ENCODE data around the gene SHISA9. TPM values are rescaled to one million over a fixed set of nuclear protein-coding genes. Genes with fewer than 3 reads are reported as not detected.
"Not testable (repeated sequence)": the region's sequence is repeated elsewhere in the genome, so short reads cannot be mapped to it uniquely, and the experiment has no call there.

Gene SHISA9
- 0.06 TPM in 1 of 2 replicates, not detected in the other for total RNA-seq (2014; rRNA removed; shearing (Covaris generic))

DNA sequence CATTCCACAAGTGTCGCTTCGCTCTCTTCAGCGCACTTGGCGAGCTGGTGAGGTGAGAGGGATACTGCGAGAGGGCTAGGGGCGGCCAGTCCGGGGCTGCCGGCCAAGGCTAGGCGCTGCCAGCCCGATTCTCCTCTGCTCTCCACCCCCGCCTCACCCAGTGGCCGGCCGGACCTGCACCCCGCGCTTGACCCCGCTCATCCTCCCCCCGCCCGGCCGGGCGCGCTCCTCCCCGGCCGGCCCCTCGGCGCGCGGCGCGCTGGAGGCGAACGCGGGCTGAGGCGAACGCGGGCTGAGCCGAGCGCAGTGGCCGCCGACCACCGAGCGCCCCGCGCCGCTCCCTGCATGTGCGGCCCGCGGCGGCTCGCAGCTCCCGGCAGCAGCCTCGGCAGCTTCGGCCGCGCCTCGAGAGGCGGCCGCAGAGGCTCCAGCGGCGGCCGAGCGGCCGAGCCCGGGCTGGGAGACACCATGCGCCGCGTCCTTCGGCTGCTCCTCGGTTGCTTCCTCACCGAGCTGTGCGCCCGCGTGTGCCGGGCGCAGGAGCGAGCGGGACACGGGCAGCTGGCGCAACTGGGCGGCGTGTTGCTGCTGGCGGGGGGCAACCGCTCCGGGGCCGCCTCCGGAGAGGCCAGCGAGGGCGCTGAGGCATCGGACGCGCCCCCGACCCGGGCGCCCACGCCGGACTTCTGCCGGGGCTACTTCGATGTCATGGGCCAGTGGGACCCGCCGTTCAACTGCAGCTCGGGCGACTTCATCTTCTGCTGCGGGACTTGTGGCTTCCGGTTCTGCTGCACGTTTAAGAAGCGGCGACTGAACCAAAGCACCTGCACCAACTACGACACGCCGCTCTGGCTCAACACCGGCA lies at the start of gene SHISA9:
SHISA9 (plus strand) TSS at position 2 of the 865 bp plus-strand sequence.
- DNase-seq (ENCODE audit: low spot score) = no peak

DNA sequence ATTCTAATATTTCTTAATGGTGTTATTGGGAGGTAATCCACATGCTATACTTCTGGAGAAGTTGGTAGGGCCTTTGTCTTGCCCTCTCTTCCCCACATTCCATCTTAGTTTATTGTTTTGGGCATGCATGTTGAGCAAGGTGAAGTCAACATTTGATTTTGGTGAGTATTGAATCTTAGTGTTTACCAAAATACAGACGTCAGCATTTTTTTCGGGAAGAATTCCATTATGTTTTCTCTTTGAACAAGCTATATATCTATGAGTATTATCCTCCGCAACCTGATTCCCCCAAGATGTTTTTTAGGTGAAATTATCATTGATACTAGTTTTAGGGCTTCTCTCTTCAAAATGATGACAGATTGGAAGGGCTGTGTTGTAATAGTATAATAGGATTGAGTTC lies 47.4 kb upstream of the SHISA9 start:
- DNase-seq (ENCODE audit: low spot score) = no peak

DNA sequence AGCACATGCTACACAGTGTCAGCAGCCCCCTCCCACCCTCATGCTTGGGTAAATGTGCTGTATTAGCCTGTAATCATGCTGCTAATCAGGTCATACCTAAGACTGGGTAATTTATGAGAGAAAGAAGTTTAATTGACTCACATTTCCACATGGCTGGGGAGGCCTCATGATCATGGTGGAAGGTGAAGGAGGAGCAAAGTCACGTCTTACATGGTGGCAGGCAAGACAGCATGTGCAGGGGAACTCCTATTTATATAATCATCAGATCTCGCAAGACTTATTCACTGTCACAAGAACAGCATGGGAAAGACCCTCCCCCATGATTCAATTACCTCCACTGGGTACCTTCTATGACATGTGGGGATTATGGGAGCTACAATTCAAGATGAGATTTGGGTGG lies 44.0 kb upstream of the SHISA9 start:
- DNase-seq (ENCODE audit: low spot score) = not testable (repeated sequence)

DNA sequence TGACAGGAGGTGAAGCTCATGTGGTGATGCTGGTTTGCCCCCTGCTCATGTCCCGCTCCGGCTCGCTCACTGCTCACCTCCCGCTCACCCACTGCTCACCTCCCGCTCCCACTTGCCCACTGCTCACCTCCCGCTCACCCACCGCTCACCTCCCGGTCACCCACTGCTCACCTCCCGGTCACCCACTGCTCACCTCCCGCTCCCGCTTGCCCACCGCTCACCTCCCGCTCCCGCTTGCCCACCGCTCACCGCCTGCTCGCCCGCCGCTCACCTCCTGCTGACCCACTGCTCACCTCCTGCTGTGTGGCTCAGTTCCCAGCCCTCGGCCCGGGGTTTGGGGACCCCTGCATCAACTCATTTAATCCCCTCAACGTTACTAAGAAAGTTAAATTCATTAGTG lies 39.1 kb upstream of the SHISA9 start:
- no peak for DNase-seq (ENCODE audit: low spot score)

DNA sequence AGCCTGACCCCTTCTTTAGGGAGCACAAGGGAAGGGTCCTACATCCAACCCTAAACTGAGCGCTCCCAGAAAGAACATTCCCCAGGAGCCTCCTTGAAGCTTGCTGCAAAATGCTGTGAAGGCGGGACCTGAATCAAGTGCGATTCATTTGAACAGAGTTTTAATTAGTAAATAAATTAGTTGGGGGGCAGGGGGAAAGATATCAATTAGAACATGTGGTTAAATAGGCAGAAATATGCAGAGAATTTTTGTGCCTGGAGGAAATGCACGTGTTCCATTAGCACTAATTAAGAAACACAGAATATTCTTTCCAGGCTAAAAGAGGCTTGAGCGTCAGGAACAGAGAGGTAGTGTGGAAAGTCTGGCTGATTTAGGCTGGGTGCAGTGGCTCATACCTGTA lies 38.5 kb upstream of the SHISA9 start:
- no peak for DNase-seq (ENCODE audit: low spot score)

DNA sequence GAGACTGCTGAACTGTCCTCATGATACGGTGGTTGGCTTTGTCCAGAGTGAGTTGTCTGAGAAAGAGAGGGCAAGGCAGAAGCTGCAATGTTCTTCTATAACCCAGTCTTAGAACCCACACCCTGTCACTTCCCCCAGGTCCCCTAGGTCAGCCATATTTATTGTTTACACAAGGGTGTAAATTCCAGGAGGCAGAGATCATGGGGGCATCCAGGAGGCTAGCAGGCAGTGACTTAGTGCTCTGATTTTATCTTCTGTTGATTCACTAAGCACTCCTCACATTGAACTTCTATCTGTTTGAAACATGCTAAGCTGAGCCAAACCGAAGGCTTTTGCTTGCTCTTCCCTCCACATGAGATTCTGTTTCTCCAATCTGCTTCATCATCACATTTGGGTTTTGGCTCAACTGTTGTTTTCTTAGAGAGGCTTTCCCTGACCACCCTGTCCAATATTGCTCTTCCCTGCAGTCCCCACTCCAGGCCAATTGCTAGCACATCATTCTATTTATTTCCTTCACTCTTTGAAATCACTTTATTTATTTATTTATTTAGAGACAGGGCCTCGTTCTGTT lies 34.3 kb upstream of the SHISA9 start:
- no peak for DNase-seq (ENCODE audit: low spot score)

DNA sequence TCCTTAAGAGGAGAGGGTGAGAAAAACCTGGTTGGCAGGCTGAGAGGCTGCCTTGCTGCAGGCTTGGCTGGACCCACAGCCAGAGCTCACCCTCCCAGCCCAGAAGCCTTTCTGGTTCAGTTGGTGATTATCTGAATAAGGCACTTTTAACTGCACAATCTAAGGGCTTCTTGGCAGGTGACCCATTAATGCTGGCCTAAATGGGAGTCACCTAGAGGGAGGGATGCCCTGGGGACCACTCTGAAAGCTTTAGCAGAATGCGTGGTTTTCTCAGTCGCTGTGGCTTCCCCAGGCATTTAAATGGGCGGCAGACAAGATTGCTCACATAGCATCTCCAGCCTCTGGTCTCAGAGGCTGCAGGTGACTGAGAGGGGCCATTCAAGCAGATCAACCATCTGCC lies 33.2 kb upstream of the SHISA9 start:
- no peak for DNase-seq (ENCODE audit: low spot score)

DNA sequence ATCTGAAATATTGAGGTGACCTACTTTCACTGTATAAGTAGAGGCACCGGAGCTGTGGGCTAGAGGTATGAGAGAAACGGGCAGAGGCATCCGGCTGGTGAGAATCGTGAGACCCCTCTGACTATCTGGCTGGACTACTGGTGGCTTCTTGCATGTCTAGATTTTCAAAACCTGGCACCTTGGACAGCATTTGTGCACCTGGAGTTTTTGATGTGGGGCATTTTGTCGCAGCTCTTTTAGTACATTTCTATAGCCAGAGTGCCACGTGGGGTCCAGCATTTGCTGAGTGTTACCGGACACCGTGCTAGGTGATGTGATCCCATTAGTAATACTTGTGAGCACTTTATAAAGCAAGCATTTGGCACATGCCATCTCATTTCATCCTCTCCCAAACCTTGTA lies 32.6 kb upstream of the SHISA9 start:
- no peak for DNase-seq (ENCODE audit: low spot score)

DNA sequence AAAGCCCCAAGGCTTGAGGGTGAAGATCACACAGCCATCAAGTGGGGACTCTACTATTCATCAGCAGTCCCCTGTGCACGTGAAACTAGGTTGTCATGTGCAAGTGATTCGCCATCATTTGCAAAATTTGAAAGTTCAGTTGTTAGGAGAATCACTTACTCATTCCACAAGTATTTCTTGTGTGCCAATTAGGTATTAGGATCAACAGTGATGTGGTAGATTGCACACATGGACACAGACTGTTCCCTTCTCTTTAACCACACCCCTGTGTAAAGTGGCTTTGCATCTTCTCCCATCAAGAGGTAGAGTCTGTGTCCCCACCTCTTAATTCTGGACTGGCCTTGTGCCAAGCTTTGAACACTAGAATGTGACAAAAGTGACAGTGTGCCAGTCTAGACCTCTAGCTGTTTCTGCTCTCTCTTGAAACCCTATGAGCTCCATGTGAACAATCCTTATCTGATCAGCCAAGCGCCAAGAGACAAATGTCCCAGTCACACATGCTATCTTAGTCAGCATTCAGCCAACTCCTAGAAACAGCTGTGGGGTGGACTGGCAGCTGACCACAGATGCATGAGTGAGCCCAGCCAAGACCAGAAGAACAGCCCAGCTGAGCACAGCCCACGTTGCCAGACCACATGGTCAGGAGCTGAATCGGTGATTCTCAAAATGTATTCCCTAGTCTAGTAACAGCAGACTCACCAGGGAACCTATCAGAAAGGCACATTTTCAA lies 31.5 kb upstream of the SHISA9 start:
- DNase-seq (ENCODE audit: low spot score) = no peak

DNA sequence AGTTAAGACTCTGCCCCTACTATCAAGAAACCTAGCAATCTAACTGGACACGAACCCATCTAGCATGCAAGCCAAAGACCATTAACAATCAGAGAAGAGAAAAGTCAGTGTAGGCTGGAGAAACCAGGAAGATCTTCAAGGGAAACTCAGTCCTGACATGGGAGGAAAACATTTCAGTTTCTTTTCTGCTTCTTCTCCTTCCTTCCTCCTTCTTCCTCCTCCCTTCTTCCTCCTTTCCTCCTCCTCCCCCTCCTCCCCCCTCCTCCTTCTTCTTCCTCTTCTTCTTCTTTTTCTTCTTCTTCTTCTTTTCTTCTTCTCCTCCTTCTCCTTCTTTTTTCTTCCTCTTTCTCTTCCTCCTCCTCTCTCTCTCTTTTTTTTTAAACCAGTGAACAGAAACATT lies 29.6 kb upstream of the SHISA9 start:
- DNase-seq (ENCODE audit: low spot score) = no peak

DNA sequence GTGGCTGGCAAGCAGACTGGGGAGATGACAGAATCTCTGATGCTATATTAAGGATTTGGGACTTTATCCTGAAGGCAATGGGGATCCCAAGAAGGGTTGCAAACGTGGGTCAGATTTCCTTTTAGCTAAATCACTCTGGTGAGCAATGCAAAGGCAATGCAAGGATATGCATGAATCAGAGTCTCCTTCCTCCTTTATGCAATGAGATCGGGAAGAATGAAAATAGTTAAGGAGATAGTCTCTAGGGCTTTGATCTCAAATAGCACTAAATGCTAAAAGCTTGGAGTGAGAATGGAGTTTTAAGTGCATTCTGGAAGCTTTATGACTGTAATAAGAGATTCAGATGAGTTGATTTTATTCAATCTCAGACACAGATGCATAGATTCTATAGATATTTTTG lies 27.2 kb upstream of the SHISA9 start:
- DNase-seq (ENCODE audit: low spot score) = no peak

DNA sequence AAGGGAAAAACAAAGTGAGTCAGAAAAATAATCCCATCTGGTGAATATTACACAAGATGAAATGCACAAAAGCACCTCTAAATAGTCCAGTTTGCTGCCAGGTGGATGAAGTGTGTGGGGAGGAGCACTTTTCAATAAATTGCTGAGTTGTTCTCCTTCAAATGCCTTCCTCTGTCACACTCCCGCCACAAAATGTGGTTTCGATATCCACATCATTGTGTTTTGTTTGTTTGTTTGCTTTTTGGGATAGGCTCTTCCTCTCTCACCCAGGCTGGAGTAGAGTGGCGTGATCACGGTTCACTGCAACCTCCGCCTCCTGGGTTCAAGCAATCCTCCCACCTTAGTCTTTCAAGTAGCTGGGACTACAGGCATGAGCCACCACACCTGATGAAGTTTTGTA lies 24.6 kb upstream of the SHISA9 start:
- peak; percentile 17 for DNase-seq (ENCODE audit: low spot score)

DNA sequence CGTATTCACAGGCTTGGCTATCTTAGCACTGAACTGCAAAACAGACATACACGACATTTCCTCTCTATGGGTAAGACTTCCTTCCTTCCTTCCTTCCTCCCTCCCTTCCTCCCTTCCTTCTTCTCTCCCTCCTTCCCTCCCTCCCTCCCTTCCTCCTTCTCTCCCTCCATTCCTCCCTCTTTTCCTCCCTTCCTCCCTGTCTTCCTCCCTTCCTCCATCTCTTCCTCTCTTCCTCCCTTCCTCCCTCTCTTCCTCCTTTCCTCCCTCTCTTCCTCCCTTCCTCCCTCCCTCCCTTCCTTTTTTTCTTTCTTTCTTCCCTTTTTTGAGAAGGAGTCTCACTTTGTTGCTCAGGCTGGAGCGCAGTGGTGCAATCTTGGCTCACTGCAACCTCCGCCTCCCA lies 22.4 kb upstream of the SHISA9 start:
- DNase-seq (ENCODE audit: low spot score) = no peak

DNA sequence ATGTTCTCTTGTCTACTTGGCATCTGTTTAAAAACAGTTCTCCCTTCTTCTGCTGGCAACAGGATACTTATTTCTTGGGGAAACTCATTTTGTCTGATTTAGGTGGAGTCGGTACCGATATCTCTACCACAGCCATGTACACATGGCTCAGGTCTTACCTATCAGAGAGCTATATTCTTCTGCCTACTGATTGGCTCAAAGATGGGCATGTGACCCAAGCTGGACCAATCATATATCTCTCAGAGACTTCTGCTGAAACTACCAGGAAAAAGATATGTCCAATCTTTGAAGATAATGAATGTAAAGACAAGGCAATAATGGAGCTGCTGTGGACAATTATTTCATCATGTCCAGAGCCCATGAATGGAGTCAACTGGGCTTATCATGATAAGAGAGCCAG lies 21.6 kb upstream of the SHISA9 start:
- DNase-seq (ENCODE audit: low spot score) = no peak

DNA sequence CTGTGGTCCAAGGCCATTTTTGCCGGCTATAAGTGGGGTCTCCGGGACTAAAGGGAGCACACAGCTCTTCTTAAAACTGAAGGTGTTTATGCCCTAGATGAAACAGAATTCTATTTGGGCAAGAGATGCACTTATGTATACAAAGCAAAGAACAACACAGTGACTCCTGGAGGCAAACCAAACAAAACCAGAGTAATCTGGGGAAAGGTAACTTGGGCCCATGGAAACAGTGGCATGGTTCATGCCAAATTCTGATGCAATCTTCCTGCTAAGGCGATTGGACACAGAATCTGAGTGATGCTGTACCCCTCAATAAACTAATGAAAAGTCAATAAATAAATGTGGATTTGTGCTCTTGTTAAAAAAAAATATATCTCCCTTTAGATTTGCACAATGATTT lies 20.2 kb upstream of the SHISA9 start:
- peak; percentile 59 for DNase-seq (ENCODE audit: low spot score)

DNA sequence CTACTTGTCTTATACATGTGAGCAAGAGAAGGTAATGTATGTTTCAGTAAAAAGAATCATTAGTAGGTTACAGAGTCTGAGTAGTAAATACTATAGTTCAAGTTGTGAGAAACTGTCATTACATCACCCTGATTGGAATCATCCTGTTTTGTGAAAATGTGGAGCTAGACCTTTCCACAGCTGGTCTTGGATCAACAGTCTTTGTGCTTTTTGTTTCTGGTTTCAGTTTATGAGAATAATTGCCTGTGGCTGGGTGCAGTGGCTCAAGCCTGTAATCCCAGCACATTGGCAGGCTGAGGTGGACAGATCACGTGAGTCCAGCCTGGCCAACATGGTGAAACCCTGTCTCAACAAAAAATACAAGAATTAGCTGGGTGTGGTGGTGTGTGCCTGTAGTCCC lies 19.7 kb upstream of the SHISA9 start:
- DNase-seq (ENCODE audit: low spot score) = peak; percentile 78

DNA sequence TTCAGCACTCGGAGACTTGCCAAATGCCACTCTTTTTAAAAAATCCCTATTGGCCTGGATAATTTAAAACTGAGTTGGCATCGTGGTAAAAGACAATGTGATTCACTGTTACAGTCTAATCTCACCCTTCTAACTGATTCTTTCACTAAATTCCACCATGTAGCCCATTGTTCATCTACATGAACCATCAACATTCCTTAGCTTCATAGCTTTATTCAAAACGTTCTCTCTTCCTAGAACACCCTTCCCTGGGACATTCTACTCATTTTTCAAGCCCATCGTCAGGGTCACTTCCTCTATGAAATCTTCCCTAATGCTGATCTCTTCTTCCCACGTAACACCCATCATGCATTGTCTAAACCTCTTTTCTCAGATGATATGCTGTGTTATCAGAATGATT lies 15.7 kb upstream of the SHISA9 start:
- DNase-seq (ENCODE audit: low spot score) = no peak

DNA sequence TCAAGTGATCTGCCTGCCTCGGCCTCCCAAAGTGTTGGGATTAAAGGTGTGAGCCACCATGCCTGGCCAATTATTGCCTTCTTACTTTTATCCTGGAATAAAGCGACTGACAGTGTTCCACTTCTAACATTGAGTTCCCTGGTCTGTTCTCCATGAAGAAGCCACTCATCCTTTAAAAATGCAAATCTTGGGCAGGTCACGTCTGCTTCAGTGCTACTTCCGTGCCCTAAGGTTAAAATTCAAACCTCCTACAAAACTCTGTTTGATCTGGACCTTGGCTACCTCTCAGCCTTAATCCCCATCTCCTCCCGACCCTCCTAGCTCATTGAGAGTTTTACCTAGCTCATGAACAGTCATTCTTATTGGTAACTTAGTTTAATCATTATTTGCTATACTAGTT lies 9.6 kb upstream of the SHISA9 start:
- DNase-seq (ENCODE audit: low spot score) = no peak

DNA sequence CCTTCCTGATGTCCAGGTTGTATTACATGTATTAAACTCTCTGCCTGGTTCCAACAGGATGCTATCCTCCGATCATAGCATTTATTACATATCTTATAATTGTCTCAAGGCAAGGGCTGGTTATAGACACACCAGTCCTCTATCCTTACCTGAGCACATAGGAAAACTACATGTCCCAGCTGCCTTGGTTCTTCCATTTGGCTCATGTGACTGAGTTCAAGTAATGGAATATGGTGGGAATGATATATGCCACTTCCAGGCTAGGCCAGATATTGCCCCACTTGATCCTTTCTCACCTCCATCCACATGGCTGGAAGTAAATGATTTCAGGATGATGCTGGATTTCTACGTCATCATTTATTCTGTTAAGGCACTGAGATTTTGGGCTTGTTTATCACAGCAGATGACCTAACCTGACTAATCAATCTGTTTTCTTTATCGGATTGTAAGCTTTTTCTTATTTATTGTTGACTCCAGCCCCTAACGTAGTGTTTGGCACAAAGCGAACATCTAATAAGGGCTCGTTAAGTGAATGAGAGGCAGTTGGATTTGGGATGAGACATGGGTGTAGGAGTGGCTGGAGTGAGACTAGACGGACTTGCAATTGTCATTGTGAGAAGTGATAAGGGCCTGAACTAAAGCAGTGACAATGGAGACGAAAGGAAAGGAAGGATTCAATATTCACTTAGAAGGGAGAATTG lies 8.2 kb upstream of the SHISA9 start:
- no peak for DNase-seq (ENCODE audit: low spot score)

DNA sequence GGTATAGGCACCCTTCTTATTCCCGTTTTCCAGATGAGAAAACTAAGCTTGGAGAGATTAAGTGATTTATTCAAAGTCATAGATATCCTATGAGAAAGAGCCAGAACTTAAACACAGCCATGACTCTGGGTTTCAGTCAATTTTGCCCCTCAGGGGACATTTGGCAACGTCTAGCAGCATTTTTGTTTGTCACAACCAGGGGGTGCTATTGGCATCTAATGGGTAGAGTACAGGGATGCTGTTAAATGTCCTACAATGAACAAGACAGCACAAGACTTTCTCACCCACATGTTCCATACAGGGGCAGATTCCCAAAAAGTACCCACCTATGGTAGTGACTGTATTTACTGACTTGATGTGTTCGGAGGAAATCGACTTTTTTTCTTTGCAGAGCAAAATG lies 4.8 kb upstream of the SHISA9 start:
- DNase-seq (ENCODE audit: low spot score) = peak; percentile 43

DNA sequence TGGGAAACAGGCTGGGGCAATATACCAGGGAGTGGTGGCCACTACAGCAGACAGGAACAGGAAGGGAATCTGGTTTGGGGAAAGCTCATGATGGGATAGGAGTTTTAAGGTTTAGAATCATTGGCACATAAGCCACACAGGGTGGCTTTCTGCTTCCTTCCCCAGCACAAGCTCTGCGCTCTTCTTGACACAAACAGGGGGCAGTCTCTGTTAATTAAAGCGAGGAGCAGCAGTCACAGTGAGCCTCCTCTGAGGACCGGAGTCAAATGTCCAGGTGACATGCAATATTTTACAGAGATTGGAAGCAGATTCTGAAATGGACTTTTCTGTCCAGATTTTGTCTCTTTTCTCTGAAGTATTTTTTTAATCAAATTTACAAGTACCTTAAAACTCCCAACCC lies 2.8 kb upstream of the SHISA9 start:
- no peak for DNase-seq (ENCODE audit: low spot score)

DNA sequence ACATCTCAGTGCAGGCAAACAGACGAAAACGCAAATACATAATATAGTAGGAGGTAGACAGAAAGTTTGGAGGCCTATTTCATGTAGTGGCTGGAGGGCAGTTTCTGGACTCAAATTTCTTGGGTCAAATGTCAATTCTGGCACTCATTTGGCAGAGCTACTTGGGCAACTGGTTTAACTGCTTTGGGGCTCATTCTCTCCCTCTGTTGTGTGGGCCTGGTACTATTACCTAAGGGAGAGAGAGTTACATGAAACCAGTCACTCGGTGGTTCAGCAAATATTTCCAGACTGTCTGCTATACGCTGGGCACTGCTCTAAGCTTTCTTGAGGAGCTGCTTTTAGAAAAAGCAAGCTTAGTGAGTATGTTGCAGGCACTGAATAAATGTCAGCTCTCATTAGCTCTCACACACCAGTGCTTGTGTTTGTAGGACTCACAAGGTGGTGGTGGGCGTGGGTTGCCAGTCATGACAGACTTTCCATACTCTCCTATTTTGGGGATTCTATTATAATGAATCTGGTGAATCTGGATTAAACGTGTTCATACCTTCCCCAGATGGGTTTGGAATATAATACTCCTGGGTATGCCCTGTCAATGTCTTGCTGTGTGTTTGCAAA lies 1.8 kb upstream of the SHISA9 start:
- DNase-seq (ENCODE audit: low spot score) = no peak
